ENCODE data around the gene TMC1.
"Not testable (repeated sequence)": the region's sequence is repeated elsewhere in the genome, so short reads cannot be mapped to it uniquely, and the experiment has no call there.

The TMC1 gene

DNA sequence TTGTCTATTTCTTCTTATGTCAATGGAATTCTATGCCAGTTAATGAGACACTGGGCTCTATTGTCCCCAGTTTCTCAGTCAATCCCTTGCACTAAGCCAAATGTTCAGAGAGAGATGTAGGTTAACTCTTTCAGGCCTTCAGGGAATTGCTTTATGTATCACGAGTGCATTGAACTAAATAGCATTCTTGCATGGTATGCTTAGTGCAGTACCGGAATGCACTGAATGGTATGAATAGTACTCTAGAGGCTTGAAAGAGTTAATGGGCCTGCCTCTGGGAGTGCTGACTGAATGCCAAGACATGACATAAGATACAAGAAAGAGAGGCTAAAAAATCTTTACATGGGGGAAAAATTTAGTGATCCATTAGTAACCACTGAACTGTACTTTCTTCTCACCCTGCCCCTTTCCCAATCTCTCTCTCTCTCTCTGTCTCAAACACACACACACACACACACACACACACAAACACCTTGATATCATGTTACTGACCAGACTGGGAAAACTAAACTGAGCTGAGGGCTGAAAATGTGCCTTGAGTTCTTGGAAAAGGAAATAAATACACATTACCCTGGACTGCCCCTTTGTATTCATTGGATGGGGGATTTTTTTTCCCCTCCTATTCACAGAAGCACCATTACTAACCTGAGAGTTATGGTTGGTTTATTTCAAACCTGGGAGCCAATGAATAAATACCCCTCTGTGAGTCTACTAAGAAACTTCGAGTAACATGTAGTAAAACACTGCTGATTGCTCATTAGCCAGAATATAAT lies 35.4 kb upstream of the TMC1 start:
- no peak for TF ChIP-seq ZFP3 (CRISPR knock-in tag; IDR thresholded peaks at IDR 0.05)
- no peak for TF ChIP-seq ESRRG (CRISPR knock-in tag; IDR thresholded peaks at IDR 0.05)
- no peak for TF ChIP-seq ZNF70 (CRISPR knock-in tag; IDR thresholded peaks at IDR 0.05)
- no peak for TF ChIP-seq SNAI2 (CRISPR knock-in tag; IDR thresholded peaks at IDR 0.05)
- TF ChIP-seq, protein P1, sequence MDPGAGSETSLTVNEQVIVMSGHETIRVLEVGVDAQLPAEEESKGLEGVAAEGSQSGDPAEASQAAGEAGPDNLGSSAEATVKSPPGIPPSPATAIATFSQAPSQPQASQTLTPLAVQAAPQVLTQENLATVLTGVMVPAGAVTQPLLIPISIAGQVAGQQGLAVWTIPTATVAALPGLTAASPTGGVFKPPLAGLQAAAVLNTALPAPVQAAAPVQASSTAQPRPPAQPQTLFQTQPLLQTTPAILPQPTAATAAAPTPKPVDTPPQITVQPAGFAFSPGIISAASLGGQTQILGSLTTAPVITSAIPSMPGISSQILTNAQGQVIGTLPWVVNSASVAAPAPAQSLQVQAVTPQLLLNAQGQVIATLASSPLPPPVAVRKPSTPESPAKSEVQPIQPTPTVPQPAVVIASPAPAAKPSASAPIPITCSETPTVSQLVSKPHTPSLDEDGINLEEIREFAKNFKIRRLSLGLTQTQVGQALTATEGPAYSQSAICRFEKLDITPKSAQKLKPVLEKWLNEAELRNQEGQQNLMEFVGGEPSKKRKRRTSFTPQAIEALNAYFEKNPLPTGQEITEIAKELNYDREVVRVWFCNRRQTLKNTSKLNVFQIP (CRISPR knock-in tag; IDR thresholded peaks at IDR 0.05; ENCODE audit: borderline replicate concordance, low read depth): no peak
- TF ChIP-seq TCF4 (CRISPR knock-in tag; IDR thresholded peaks at IDR 0.05; ENCODE audit: borderline replicate concordance): no peak
- TF ChIP-seq TOX (CRISPR knock-in tag; IDR thresholded peaks at IDR 0.05; ENCODE audit: borderline replicate concordance): no peak
- TF ChIP-seq, protein P2, sequence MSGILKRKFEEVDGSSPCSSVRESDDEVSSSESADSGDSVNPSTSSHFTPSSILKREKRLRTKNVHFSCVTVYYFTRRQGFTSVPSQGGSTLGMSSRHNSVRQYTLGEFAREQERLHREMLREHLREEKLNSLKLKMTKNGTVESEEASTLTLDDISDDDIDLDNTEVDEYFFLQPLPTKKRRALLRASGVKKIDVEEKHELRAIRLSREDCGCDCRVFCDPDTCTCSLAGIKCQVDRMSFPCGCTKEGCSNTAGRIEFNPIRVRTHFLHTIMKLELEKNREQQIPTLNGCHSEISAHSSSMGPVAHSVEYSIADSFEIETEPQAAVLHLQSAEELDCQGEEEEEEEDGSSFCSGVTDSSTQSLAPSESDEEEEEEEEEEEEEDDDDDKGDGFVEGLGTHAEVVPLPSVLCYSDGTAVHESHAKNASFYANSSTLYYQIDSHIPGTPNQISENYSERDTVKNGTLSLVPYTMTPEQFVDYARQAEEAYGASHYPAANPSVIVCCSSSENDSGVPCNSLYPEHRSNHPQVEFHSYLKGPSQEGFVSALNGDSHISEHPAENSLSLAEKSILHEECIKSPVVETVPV (CRISPR knock-in tag; IDR thresholded peaks at IDR 0.05): no peak
- TF ChIP-seq, protein P3, sequence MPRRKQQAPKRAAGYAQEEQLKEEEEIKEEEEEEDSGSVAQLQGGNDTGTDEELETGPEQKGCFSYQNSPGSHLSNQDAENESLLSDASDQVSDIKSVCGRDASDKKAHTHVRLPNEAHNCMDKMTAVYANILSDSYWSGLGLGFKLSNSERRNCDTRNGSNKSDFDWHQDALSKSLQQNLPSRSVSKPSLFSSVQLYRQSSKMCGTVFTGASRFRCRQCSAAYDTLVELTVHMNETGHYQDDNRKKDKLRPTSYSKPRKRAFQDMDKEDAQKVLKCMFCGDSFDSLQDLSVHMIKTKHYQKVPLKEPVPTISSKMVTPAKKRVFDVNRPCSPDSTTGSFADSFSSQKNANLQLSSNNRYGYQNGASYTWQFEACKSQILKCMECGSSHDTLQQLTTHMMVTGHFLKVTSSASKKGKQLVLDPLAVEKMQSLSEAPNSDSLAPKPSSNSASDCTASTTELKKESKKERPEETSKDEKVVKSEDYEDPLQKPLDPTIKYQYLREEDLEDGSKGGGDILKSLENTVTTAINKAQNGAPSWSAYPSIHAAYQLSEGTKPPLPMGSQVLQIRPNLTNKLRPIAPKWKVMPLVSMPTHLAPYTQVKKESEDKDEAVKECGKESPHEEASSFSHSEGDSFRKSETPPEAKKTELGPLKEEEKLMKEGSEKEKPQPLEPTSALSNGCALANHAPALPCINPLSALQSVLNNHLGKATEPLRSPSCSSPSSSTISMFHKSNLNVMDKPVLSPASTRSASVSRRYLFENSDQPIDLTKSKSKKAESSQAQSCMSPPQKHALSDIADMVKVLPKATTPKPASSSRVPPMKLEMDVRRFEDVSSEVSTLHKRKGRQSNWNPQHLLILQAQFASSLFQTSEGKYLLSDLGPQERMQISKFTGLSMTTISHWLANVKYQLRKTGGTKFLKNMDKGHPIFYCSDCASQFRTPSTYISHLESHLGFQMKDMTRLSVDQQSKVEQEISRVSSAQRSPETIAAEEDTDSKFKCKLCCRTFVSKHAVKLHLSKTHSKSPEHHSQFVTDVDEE (CRISPR knock-in tag; IDR thresholded peaks at IDR 0.05): no peak
- TF ChIP-seq ISL1 (CRISPR knock-in tag; IDR thresholded peaks at IDR 0.05): no peak
- TF ChIP-seq RARB (CRISPR knock-in tag; IDR thresholded peaks at IDR 0.05): no peak
- no peak for TF ChIP-seq CSDC2 (CRISPR knock-in tag; IDR thresholded peaks at IDR 0.05)
- TF ChIP-seq PPARA (CRISPR knock-in tag; IDR thresholded peaks at IDR 0.05; ENCODE audit: borderline replicate concordance): no peak
- TF ChIP-seq ZC3H10 (CRISPR knock-in tag; IDR thresholded peaks at IDR 0.05): no peak
- no peak for TF ChIP-seq BACH2 (CRISPR knock-in tag; IDR thresholded peaks at IDR 0.05; ENCODE audit: borderline replicate concordance)
- TF ChIP-seq GLIS3 (CRISPR knock-in tag; IDR thresholded peaks at IDR 0.05): no peak
- TF ChIP-seq, protein P4, sequence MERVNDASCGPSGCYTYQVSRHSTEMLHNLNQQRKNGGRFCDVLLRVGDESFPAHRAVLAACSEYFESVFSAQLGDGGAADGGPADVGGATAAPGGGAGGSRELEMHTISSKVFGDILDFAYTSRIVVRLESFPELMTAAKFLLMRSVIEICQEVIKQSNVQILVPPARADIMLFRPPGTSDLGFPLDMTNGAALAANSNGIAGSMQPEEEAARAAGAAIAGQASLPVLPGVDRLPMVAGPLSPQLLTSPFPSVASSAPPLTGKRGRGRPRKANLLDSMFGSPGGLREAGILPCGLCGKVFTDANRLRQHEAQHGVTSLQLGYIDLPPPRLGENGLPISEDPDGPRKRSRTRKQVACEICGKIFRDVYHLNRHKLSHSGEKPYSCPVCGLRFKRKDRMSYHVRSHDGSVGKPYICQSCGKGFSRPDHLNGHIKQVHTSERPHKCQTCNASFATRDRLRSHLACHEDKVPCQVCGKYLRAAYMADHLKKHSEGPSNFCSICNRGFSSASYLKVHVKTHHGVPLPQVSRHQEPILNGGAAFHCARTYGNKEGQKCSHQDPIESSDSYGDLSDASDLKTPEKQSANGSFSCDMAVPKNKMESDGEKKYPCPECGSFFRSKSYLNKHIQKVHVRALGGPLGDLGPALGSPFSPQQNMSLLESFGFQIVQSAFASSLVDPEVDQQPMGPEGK (CRISPR knock-in tag; IDR thresholded peaks at IDR 0.05; ENCODE audit: borderline replicate concordance): no peak
- no peak for TF ChIP-seq ZNF8 (CRISPR knock-in tag; IDR thresholded peaks at IDR 0.05)
- TF ChIP-seq ZNF565 (CRISPR knock-in tag; conservative IDR thresholded peaks at IDR 0.05; ENCODE audit: low read depth): no peak
- TF ChIP-seq, protein P5, sequence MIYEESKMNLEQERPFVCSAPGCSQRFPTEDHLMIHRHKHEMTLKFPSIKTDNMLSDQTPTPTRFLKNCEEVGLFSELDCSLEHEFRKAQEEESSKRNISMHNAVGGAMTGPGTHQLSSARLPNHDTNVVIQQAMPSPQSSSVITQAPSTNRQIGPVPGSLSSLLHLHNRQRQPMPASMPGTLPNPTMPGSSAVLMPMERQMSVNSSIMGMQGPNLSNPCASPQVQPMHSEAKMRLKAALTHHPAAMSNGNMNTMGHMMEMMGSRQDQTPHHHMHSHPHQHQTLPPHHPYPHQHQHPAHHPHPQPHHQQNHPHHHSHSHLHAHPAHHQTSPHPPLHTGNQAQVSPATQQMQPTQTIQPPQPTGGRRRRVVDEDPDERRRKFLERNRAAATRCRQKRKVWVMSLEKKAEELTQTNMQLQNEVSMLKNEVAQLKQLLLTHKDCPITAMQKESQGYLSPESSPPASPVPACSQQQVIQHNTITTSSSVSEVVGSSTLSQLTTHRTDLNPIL (CRISPR knock-in tag; IDR thresholded peaks at IDR 0.05; ENCODE audit: low read depth): no peak
- ATAC-seq: peak; percentile 50

DNA sequence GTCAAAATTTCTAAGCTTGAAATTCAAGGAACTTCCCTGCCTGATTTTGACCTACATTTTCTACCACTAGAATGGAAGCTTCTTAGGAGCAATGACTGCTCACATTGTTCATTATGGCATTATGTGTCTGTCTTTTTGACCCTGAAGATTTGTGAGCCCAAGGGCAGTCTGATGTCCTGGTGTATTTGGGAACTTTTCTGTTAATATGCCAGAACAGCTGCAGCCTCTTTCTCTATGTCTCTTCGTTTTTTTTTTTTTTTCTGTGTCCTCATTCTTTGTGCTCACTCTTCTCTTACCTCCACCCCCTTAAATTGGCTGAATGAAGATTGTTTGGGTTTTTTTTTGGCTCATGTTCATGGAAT lies 34.8 kb upstream of the TMC1 start:
- no peak for ATAC-seq
- TF ChIP-seq ARNTL (CRISPR knock-in tag; IDR thresholded peaks at IDR 0.05; ENCODE audit: borderline replicate concordance, low read depth) (no peak), ZC3H10 (CRISPR knock-in tag; IDR thresholded peaks at IDR 0.05) (no peak), ESRRG (CRISPR knock-in tag; IDR thresholded peaks at IDR 0.05) (no peak), RARB (CRISPR knock-in tag; IDR thresholded peaks at IDR 0.05) (no peak), ISL1 (CRISPR knock-in tag; IDR thresholded peaks at IDR 0.05) (no peak), ZNF8 (CRISPR knock-in tag; IDR thresholded peaks at IDR 0.05) (no peak), ZNF565 (CRISPR knock-in tag; conservative IDR thresholded peaks at IDR 0.05; ENCODE audit: low read depth) (no peak), OSR1 (CRISPR knock-in tag; IDR thresholded peaks at IDR 0.05) (no peak), BACH2 (CRISPR knock-in tag; IDR thresholded peaks at IDR 0.05; ENCODE audit: borderline replicate concordance) (no peak), ZFP3 (CRISPR knock-in tag; IDR thresholded peaks at IDR 0.05) (no peak)
- TF ChIP-seq, protein P1 (CRISPR knock-in tag; IDR thresholded peaks at IDR 0.05; ENCODE audit: borderline replicate concordance, low read depth): no peak
- TF ChIP-seq, protein P4 (CRISPR knock-in tag; IDR thresholded peaks at IDR 0.05; ENCODE audit: borderline replicate concordance): no peak
- TF ChIP-seq, protein P5 (CRISPR knock-in tag; IDR thresholded peaks at IDR 0.05; ENCODE audit: low read depth): no peak

DNA sequence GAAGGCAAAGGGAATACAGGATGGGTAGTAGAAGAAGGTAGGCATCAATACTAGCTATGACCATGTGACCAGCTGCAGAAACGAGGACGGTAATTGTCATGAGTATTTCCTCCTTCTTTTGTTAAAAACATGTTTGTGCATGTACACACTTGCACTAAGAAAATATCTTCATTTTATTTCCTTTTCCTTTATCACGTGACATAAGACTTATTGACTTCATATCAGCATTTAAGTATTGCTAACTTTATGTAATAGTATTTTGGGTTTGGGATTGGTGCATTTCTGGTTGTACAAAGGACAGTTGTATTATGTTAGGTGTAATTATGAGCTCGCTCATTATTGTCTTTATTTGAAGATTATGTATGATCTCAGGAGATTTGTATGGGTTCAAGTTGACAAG lies 33.7 kb upstream of the TMC1 start:
- not testable (repeated sequence) for ATAC-seq

Data from SK-N-SH treated with all-trans-retinoic acid at 6 μM for 48 hours (cell line).